A673 (cell line): ENCODE measurements around the gene AKAIN1.

Experiments used
- EZH2 ChIP-seq: fragments of 200-600 bp; sonication (generic); IDR thresholded peaks from 2 replicates; pipeline ENCODE4 v1.6.1; 2017; ENCODE audit warnings: borderline replicate concordance, low read depth, mild to moderate bottlenecking, mixed read lengths, antibody characterized with exemption, low read length; ENCODE audit not compliant: poor library complexity, severe bottlenecking
- TF ChIP-seq, protein P1 (sequence below): fragments of 300-800, 200-600 bp; sonication (generic); conservative IDR thresholded peaks from 2 replicates; pipeline ENCODE4 v1.5.1; 2017; ENCODE audit warnings: low read depth, mild to moderate bottlenecking, antibody characterized with exemption, low read length, moderate library complexity, mixed read lengths

DNA sequence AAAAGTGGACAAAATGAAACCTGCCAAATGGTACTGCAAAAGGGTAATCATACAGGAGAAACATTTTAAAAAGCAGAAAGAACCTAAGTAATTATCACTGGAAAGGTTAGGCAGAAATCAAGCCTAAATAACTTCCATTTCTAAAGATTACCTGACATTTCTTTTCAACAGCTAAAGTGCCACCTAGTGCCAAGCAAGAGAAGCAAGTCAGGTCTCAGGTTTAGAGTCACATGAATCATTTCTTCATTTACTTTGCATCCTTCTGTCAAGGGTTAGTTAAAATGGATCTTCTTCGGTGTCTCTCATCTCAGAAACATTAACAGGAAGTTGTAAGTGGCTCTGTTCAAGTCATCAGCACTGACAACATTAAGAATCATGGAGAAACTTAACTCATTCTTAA lies 90.3 kb downstream of the AKAIN1 start:
- TF ChIP-seq, protein P1, sequence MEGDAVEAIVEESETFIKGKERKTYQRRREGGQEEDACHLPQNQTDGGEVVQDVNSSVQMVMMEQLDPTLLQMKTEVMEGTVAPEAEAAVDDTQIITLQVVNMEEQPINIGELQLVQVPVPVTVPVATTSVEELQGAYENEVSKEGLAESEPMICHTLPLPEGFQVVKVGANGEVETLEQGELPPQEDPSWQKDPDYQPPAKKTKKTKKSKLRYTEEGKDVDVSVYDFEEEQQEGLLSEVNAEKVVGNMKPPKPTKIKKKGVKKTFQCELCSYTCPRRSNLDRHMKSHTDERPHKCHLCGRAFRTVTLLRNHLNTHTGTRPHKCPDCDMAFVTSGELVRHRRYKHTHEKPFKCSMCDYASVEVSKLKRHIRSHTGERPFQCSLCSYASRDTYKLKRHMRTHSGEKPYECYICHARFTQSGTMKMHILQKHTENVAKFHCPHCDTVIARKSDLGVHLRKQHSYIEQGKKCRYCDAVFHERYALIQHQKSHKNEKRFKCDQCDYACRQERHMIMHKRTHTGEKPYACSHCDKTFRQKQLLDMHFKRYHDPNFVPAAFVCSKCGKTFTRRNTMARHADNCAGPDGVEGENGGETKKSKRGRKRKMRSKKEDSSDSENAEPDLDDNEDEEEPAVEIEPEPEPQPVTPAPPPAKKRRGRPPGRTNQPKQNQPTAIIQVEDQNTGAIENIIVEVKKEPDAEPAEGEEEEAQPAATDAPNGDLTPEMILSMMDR = peak; percentile 49
- no peak for TF ChIP-seq EZH2
